ENCODE results near the gene BRINP3.

DNA sequence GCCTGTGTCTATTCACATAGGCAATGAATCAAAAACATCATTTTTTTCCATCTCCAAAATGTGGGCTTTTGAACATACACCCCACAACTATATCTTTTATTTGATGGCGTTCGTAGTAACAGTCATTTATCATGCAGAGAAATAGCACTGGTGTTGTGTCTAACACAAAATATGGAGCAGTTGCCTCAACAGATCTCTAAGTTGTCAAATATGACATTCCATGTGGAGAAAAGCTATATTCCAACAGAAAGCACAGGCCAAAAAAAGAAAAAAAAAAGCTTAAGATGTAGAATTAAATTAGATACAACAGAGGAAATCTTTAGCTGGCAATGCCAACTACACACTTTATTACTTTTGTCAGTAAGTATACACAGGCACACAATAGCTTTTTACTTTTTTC is 411.7 kb downstream of the BRINP3 start:
- TF ChIP-seq POLR2A (IDR thresholded peaks at IDR 0.05; ENCODE audit: low read length) (no peak), GATA1 (IDR thresholded peaks at IDR 0.05; ENCODE audit: low read depth, low read length) (no peak)

Data from erythroblast (primary cell).